HepG2 (cell line): ENCODE results near the gene HIF3A. TPM values are rescaled to one million over a fixed set of nuclear protein-coding genes. Genes with fewer than 3 reads are reported as not detected.
"Not testable (repeated sequence)": the region's sequence is repeated elsewhere in the genome, so short reads cannot be mapped to it uniquely, and the experiment has no call there.

Experiments used
- ATAC-seq: fragments of 200-7000 bp; cut with Tn5 transposase; 3 replicates; pipeline ENCODE4 v1.9.1; 2020; ENCODE audit warnings: mild to moderate bottlenecking, moderate library complexity
- BruUV-seq: library from RNA; stranded (reverse); fragments of 400-500 nt; replicated peaks from 2 replicates; lab custom pipeline; 2021; lab: Mats Ljungman, UMichigan
- CTCF ChIA-PET: fragments of 300-600 bp; formaldehyde crosslinking; extraction: SDS; loops from one replicate; lab custom pipeline; 2021; ENCODE audit warnings: low total read pairs, inconsistent platforms, low intra/inter-chr PET ratio; lab: Yijun Ruan, JAX
- POLR2A ChIA-PET: fragments of 350-600 bp; sonication (Branson Sonifier 250); formaldehyde crosslinking; loops from one replicate; lab custom pipeline; 2020; ENCODE audit warnings: antibody characterized with exemption, inconsistent platforms; lab: Yijun Ruan, JAX
- DNase-seq: peaks from one replicate; pipeline ENCODE4 v3.0.0-alpha.2; 2015; ENCODE audit warnings: low spot score
- FAIRE-seq: peaks from 3 replicates; lab custom pipeline; 2011; peaks lifted over from hg19 to GRCh38; lab: Jason Lieb, UNC
- H2AFZ ChIP-seq: one replicate; pipeline ENCODE4 v1.6.1; 2011; ENCODE audit warnings: low read length, inconsistent platforms
- H3K27ac ChIP-seq: fragments of 300-600 bp; 3 replicates; pipeline ENCODE4 v1.8.0; 2011; ENCODE audit warnings: mixed run types, mild to moderate bottlenecking, mixed read lengths, low read length, inconsistent platforms; ENCODE audit not compliant: insufficient read depth; ENCODE audit errors: extremely low read length
- H3K27me3 ChIP-seq, 2 experiments: fragments of 200-600 bp in 1 of 2; 2 replicates in 1 of 2; 3 replicates in 1 of 2; pipeline versions ENCODE4 v1.6.0 to v1.8.0; 2011; ENCODE audit warnings: low read length in 2 of 2, mild to moderate bottlenecking in 2 of 2, moderate library complexity in 2 of 2, inconsistent platforms in 1 of 2; ENCODE audit not compliant: insufficient read depth in 2 of 2, control insufficient read depth in 1 of 2
- H3K36me3 ChIP-seq, 2 experiments: fragments of 200-600 bp in 1 of 2; replicated peaks in 1 of 2; 2 replicates in 1 of 2; 3 replicates in 1 of 2; pipeline versions ENCODE4 v1.5.1 to v1.8.0; 2011; ENCODE audit warnings: low read length in 2 of 2, inconsistent platforms in 1 of 2; ENCODE audit not compliant: insufficient read depth in 2 of 2, control insufficient read depth in 1 of 2
- H3K4me1 ChIP-seq: 2 replicates; pipeline ENCODE4 v1.5.1; 2012; ENCODE audit warnings: low read length, inconsistent platforms; ENCODE audit not compliant: insufficient read depth
- H3K4me2 ChIP-seq: 2 replicates; pipeline ENCODE4 v1.6.0; 2011; ENCODE audit warnings: low read depth, low read length, inconsistent platforms
- H3K4me3 ChIP-seq, 3 experiments: fragments of 200-600 bp in 1 of 3; sonication (generic), shearing (Covaris generic) in 1 of 3; replicated peaks in 1 of 3; 2 replicates each; pipeline ENCODE4 v1.5.1; 2011 to 2016; ENCODE audit warnings: low read length in 3 of 3, inconsistent platforms in 2 of 3, low read depth in 2 of 3, mild to moderate bottlenecking in 2 of 3, control low read depth in 1 of 3, mixed read lengths in 1 of 3; ENCODE audit not compliant: insufficient read depth in 1 of 3
- H3K79me2 ChIP-seq: one replicate; pipeline ENCODE4 v1.6.1; 2011; ENCODE audit warnings: low read length, inconsistent platforms; ENCODE audit not compliant: insufficient read depth
- H3K9ac ChIP-seq: 2 replicates; pipeline ENCODE4 v1.6.0; 2011; ENCODE audit warnings: mild to moderate bottlenecking, low read depth, low read length, inconsistent platforms; ENCODE audit not compliant: insufficient read depth
- H3K9me3 ChIP-seq: 2 replicates; pipeline ENCODE4 v1.5.1; 2012; ENCODE audit warnings: mild to moderate bottlenecking, low read length
- H4K20me1 ChIP-seq: 2 replicates; pipeline ENCODE4 v1.6.0; 2011; ENCODE audit warnings: inconsistent platforms, mild to moderate bottlenecking, low read length, moderate library complexity; ENCODE audit not compliant: insufficient read depth
- FOSL2 ChIP-seq: sonication (generic); formaldehyde crosslinking; IDR thresholded peaks from 2 replicates; pipeline ENCODE4 v1.4.0; 2020; ENCODE audit warnings: missing genetic modification reagents
- WGBS: methylation state at CpG from one replicate; pipeline ENCODE4 v1.1.6; 2017; ENCODE audit warnings: low lambda C conversion rate; 5-methylcytosine and 5-hydroxymethylcytosine counted together
- in situ Hi-C: cut with HindIII; loops from 2 replicates; pipeline ENCODE4 v1.10.0; 2017; ENCODE audit warnings: low pct_unique_long_range_greater_than_20kb; ENCODE audit not compliant: extremely low pct_ligation_motif_present
- intact Hi-C: fragments of 100-400 bp; cut with micrococcal nuclease; formaldehyde crosslinking; loops from one replicate; pipeline ENCODE4 v1.10.0; 2022; ENCODE audit not compliant: unreplicated experiment
- polyA plus RNA-seq, 8 experiments: library from polyadenylated mRNA; depleted of rRNA in 3 of 8; stranded (reverse) in 7 of 8; unstranded in 1 of 8; fragments of >200 nt; fragmentation: Illumina TruSeq in 4 of 8; extraction: Trizol in 4 of 8; gene quantifications; 2 replicates each; pipeline versions ENCODE4 v1.2.1 to v1.2.3, GENCODE V29; 2011 to 2016; ENCODE audit warnings: low read depth in 4 of 8, missing spikeins in 1 of 8, mixed read lengths in 1 of 8; ENCODE audit not compliant: insufficient read depth in 1 of 8
- total RNA-seq, 5 experiments: library from RNA; depleted of rRNA; stranded (reverse); fragments of >200 nt; fragmentation: Illumina TruSeq; extraction: Trizol; gene quantifications; 2 replicates each; pipeline ENCODE4 v1.2.3, GENCODE V29; 2016; ENCODE audit warnings: low read depth in 1 of 5
- TF ChIP-seq, protein P1 (sequence below): sonication (generic); formaldehyde crosslinking; IDR thresholded peaks from 2 replicates; pipeline ENCODE4 v1.5.0; 2020; ENCODE audit warnings: mild to moderate bottlenecking, missing genetic modification reagents

The HIF3A gene
- total and polyA plus RNA-seq, 2 of the 13 experiments (the other 11 are each of a cell fraction or from before 2014, with no cell fraction given): 0.09 to 0.22 TPM

DNA sequence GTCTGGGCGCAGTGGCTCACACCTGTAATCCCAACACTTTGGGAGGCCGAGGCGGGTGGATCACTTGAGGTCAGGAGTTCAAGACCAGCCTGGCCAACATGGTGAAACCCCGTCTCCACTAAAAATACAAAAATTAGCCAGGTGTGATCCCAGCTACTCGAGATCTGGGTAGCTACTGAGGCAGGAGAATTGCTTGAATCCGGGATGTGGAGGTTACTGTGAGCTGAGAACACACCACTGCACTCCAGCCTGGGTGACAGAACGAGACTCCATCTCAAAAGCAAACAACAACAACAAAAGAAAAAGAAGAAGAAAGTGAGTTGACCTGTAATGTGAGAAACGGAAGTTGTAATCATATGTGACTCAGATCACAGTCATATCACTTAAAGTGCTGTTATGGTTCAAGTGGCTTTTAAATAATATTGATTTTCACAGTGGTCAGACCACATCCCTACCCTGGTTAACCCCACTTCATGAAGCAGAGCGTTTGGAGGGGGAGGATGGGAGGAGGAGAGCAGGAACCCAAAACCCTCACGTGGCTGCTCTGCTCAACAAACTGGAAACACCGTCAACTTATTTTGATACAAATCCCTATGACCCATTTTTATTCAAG is 34.1 kb upstream of the HIF3A start:
- in situ Hi-C loops: not testable (repeated sequence)

DNA sequence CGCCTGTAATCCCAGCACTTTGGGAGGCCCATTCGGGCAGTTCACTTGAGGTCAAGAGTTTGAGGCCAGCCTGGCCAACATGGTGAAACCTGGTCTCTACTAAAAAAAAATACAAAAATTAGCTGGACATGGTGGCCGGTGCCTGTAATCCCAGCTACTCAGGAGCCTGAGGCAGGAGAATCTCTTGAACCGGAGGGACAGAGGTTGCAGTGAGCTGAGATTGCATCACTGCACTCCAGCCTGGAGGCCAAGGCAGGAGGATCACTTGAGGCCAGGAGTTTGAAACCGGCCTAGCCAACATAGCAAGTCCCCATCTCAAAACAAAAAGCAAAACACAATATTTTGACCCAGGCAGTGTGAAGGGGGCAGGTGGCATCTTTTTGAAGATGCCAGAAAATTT is 32.0 kb upstream of the HIF3A start:
- POLR2A ChIA-PET, DNase-seq, H2AFZ ChIP-seq, H3K9ac ChIP-seq, H3K4me2 ChIP-seq, BruUV-seq, H3K36me3 ChIP-seq, H3K9me3 ChIP-seq, H3K27ac ChIP-seq, H4K20me1 ChIP-seq, ATAC-seq, H3K4me1 ChIP-seq, H3K4me3 ChIP-seq, FAIRE-seq, H3K79me2 ChIP-seq: not testable (repeated sequence)
- intact Hi-C loops (loop anchor here (1.0 to 10.0 kb wide), 4 partner anchors 80 to 236 kb away; no protein-coding TSS in a partner anchor), in situ Hi-C loops (loop anchor here (5.0 kb wide), 2 partner anchors 182 to 238 kb away; no protein-coding TSS in a partner anchor)
- TF ChIP-seq, protein P1, sequence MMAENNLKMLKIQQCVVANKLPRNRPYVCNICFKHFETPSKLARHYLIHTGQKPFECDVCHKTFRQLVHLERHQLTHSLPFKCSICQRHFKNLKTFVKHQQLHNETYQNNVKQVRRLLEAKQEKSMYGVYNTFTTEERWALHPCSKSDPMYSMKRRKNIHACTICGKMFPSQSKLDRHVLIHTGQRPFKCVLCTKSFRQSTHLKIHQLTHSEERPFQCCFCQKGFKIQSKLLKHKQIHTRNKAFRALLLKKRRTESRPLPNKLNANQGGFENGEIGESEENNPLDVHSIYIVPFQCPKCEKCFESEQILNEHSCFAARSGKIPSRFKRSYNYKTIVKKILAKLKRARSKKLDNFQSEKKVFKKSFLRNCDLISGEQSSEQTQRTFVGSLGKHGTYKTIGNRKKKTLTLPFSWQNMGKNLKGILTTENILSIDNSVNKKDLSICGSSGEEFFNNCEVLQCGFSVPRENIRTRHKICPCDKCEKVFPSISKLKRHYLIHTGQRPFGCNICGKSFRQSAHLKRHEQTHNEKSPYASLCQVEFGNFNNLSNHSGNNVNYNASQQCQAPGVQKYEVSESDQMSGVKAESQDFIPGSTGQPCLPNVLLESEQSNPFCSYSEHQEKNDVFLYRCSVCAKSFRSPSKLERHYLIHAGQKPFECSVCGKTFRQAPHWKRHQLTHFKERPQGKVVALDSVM (CRISPR knock-in tag): peak; percentile 39; the same call in 1 of the 2 replicates
- 11% methylated on average over 5 of the region's 5 CpGs for WGBS
- CTCF ChIA-PET: interaction anchor here (1.3 to 3.2 kb wide), 4 partner anchors 181 to 237 kb away, joined by 3 to 57 read pairs (median 20); no protein-coding TSS in a partner anchor
- H3K27me3 ChIP-seq: peaks cover 0 to 13% of the 10 kb centered on the region in 2 experiments; a peak in 3 of 5 replicates

More for the DNA sequence above, 34.1 kb upstream of the HIF3A start:
- TF ChIP-seq FOSL2 (CRISPR knock-in tag): 0 out of 2 replicates have a peak, but pooled peaks have one; percentile 19
- H2AFZ ChIP-seq, H3K79me2 ChIP-seq, H3K36me3 ChIP-seq, H3K4me3 ChIP-seq, H3K27ac ChIP-seq, H4K20me1 ChIP-seq, POLR2A ChIA-PET, H3K4me1 ChIP-seq, FAIRE-seq, ATAC-seq, H3K4me2 ChIP-seq, H3K9ac ChIP-seq, H3K9me3 ChIP-seq, BruUV-seq: not testable (repeated sequence)
- 9% methylated on average over 11 of the region's 11 CpGs for WGBS
- intact Hi-C loops: loop anchor here (10.0 kb wide), 1 partner anchor 78 kb away; no protein-coding TSS in a partner anchor
- CTCF ChIA-PET: interaction anchor here (1.2 kb wide), 1 partner anchor 181 kb away, joined by 5 read pairs; no protein-coding TSS in a partner anchor
- H3K27me3 ChIP-seq: peaks cover 0 to 18% of the 10 kb centered on the region in 2 experiments; a peak in 3 of 5 replicates
- peak; percentile 10 for DNase-seq
